HS-5 (cell line): ENCODE results near the gene PCARE.

Experiments used
- DNase-seq: peaks from one replicate; pipeline ENCODE4 v3.0.0-alpha.2; 2012; ENCODE audit warnings: low read depth

The PCARE gene

DNA sequence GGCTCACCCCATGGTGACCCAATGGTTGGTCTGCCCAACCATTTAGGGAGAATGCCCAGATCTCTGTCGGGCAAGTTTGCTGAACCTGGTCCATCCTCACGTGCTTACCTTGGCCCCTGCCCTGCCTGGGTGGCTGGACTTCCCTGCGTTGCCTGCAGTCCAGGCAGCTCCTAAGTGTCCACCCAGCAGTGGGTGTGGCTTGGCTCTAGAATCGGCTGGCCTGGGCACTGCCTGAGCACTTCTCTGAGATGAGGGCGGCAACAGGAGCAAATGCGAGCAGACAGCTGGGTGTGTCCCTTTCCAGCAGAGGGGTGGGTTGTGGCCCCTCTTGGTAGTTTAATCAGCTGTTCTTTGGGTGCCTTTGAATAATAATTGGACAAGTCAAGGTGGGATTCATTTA is 11.3 kb downstream of the PCARE start:
- no peak for DNase-seq

DNA sequence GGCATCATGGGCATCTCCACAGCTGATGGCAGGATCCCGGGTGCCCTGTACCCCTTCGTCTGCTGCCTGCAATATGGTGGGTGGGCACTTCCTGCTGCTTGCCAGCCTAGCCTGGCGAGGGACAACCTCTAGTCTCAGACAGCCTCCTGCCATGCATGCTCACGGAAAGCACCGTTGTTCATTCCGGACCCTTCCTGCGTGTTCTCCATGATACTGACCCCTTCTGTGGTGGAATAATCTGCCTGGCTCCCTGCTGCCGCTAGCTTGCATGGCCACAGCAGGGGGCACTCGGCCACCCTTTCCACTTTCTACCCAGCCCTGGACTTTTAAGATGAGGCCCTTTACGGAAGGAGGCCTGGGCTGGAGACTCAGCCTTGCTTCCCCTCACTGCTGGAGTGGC is 12.0 kb downstream of the PCARE start:
- no peak for DNase-seq

DNA sequence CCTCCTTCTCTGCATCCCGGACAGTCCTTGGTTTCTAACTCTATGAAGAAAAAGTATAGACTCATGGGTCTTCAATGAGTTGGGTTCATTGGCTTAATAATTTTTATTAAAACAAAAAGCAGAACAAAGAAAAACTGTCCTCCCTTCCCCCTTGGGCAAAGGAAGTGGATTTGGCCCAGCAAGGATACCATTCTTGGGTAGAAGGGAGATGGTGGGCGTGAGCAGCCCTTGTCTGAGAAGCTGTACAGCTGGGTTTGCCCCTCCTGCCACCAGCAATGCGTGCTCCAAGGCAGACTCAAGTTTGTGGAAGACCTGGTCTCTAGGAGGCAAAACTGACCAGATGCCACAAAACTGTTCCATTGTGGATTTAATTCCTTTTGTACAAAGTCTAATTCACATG is 12.7 kb downstream of the PCARE start:
- DNase-seq: no peak

DNA sequence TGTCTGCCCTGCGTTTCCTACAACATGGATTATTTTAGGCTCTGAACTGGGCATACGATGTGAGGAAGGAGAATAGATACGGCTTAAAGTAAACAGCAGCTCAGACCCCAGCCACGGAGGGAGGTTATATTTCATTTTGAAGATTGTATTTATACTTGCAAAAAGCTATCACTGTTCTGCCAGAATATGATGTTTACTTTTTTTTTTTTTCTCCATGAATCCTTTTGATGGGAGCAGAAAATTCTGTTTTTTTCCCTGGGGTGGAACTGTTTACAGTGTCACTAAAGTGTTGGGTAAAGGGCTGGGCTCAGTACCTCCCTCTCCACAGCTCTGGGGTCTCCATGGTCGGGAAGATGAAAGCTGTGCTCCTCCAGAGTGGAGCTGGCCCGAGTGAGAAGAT is 13.1 kb downstream of the PCARE start:
- no peak for DNase-seq

- no peak for DNase-seq
Observed at GRCh38 chr2:29060441-29060840, 13.9 kb downstream of the PCARE start.

DNA sequence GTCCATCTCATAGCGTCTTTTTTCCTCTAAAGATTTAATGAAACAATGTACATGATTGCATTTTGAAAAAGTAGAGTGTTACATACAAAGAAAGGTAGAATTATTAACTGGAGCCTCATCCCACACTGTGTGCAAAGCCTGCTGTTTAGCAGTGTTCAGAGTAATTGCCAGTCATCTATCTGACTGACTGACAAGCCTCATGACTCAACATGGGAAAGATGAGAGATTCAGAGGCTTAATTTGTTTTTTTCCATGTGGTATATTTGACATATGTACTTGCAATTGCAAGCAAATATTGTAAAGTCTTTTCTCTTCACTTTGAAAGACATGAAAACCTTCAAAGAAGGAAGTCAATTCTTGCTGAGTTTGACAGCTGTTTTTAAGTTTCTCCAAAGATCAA is 14.7 kb downstream of the PCARE start:
- no peak for DNase-seq

- DNase-seq: no peak
Observed at GRCh38 chr2:29057006-29057405, 17.3 kb downstream of the PCARE start.

DNA sequence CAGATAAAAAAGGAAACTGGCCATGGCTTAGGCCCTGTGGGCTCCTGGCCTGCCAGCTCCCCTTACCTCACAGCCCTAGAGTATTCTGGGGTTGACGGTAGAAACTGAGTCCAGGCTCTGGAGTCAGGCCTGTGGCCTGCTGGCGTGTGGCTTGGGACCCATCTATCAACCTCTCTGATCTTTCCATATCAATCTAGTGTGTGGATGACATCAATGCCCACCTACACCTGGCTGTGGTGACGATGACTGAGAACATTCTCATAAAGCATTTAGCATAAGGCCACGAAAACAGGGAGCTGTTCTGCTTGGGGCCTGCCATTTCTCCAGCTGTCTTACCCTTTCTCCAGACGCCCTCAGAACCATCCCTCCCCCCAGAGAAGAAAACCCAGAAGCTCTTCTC is 17.9 kb downstream of the PCARE start:
- no peak for DNase-seq

DNA sequence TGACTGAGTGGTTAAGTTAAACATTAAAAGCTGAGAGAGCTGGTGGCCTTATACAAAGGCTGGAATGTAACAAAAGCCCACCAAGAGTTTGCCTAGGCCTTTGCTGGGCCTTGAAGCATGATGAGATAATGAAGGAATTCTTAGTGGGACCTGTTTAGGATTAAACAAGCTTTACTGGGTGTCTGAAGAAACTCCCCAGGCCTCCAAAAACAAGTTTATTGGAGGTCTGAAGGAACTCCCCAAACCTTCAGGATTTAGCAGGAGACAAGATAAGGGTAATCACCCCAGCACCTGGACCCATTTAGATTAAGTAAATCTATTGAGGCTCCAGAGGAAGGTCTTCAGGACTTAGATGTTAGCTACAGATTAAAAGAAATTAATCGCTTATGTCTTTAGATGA is 18.7 kb downstream of the PCARE start:
- DNase-seq: no peak

- DNase-seq: no peak
Observed at GRCh38 chr2:29054430-29054829, 19.9 kb downstream of the PCARE start.

DNA sequence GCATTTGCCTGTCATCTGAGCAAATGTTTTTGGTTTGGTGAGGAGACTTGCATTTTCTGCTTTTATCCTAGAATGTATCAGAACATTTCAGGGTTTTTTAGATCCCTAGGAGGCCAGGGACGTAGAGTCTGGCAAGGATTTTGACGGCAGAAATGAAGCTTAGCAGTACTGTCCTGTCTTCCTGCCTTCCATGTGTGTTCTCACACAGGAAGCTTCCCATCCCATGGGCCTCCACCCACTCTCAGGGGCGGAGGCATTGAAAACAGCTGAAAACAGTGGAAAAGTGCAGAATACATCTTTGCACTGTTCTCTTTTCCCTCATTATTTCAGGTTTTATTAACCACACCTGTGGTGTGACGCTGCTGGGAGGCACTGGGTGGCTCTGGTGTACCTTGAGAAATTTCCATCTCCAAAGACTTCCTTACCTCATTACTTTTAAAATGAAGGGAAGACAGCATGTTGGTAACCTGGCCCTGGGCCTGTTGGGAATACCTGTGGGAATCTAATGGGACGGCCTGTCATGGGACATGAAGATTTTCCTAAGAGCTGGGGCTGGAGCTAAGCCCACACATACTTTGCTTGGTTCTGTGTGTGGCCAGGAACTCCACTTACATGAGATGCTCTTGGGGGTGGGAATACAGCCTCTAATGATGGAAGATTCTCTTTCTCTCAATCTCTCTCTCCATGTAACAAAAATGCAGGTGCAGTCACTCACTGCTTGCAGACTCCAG is 20.5 kb downstream of the PCARE start:
- no peak for DNase-seq

DNA sequence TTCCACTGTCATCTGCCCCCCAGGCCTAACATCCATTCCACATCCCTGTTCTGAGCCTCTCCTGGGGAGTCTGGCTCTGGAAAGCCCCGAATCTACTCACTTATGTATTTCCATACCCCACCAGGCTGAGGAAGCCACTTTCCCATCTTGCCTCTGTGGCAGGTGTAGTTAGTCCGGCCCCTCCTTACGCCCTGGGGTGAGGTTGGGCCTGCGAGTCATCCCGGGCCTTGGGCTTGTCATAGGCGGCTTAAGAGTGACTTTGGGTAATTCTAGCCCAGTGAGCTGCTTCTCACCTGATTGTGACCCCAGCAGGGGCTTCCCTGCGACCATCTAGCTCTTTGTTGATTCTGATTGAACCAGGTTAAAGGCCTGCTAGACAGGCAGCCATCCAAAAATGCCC is 21.1 kb downstream of the PCARE start:
- no peak for DNase-seq

- DNase-seq: no peak
Observed at GRCh38 chr2:29052807-29053206, 21.5 kb downstream of the PCARE start.

DNA sequence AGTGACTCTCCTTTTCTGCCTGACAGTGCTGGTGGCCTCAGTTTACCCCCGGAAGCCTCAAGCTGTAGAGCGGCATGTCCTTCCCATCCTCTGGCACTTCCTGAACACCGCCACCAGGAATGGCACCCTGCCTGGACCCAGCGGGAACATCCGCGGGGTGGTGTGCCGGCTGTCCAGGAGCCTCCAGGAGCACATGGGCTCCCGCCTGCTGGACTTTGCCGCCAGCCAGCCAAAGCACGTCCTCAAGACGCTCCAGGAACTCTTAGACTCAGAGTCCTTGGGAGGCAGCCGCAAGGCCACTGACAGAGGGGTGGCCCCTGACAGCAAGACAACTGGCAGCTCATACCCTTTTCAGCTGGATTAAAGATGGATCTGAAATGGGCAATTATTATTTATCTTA is 22.6 kb downstream of the PCARE start:
- no peak for DNase-seq

DNA sequence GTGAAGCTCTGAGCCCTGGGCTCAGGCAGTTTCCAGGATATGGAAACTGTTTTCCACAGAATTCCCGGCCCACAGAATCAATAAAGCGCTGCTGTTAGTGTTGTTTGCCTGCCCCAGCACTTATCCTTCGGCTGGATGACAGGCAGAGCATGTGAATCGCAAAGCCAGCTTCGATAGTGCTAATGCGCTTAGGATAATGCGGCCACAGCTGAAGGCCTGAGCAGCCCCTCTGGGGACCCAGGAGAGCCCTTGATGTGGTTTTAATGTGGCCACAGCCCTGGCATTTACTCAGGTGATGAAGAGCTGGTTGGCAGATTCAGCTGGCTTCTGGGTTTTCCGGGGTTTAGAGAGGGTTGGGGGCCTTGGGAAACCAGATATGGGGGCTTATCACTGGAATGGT is 23.7 kb downstream of the PCARE start:
- no peak for DNase-seq

GRCh38 chr2:29047083-29047845 is 27.1 kb downstream of the PCARE start:
- no peak for DNase-seq

- no peak for DNase-seq
Observed at GRCh38 chr2:29046321-29046720, 28.0 kb downstream of the PCARE start.

- no peak for DNase-seq
Observed at GRCh38 chr2:29044459-29044858, 29.9 kb downstream of the PCARE start.

DNA sequence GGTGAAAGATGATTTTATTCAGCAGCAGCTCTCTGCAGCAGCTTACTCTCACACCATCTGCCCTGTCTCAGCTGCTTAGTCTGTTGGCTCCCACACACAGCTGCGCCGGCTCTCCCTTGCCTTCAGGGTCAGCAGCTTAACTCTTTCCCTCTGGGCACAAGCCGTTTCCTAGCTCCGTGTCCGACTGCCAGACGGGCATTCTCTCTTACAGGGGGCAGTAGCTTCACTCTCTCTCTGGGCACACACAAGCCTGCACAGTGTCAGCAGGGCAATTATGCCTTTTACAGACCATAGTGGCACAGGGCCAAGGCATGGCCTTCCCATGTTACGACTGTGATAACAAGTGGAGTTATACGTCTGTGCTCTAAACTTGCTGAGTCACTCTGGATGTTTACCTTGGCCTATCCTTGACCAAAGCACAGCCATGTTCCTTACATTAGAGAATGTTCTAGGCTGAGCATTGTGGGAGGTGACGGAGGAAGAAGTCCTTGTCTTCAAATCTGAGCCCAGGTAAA is 31.7 kb downstream of the PCARE start:
- no peak for DNase-seq

DNA sequence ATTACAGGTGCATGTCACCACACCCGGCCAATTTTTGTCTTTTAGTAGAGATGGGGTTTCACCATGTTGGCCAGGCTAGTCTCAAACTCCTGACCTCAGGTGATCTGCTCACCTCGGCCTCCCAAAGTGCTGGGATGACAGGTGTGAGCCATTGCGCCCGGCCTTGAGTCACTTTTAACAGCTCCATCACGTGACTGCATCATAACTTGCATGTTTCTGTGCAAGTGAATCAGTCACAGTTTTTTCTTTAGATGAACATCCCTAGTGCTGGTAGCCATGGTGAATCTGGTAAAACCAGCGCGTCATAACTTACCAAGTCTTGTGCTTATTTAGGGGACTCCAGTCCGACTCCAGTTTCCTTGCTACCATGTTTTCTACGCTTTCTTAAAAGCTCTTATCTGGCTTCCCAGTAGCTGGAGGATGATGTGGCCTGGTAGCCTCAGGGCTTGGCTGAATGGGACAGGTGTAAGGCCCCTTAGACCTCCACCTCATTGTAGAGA is 33.1 kb downstream of the PCARE start:
- no peak for DNase-seq

GRCh38 chr2:29040552-29040951 is 33.8 kb downstream of the PCARE start:
- no peak for DNase-seq

DNA sequence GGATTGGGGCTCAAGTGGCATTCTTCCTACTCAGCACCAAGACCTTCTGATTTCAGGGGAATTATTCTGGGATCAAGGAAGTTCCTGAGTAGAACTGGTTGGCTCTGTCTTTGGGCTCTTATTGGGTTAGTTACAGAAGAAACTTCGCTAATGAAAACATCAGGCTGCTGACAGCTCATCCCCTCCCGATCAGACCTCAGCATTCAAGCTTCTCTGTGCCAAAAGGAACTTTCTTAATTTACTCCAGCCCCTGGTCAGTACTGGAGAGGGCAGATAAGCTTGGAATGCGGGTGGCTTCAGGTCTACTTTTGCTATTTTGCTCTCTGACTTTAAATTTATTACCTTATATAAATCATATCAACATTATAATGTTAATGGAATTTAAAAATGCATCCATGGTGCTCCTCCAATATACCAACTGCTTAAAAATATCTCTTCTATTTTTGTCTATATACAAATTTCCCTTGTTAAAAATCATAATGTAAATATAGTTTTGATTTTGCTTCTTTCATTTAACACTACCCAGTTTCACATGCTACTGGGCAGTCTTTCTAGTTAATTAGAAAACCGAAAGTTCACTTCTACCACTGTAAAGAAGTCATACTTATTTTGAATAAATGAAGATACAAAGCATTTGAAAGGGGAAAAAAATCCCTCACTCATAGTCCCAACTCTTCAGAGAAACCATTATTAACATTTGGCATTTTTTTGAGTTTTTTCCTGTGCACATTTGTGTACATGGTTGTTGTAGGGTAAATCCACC is 34.4 kb downstream of the PCARE start:
- no peak for DNase-seq
